Stomach (tissue), 9 donors: ENCODE data around the gene PPM1E. TPM values are rescaled to one million over a fixed set of nuclear protein-coding genes. Genes with fewer than 3 reads are reported as not detected.

Experiments
- DNase-seq, 2 donors: peaks; one replicate each; pipeline versions ENCODE4 v3.0.0 to v3.0.0-alpha.2; 2013 to 2019
- H3K27ac ChIP-seq, 5 donors: fragments of 200-600 bp in 4 of 5; sonication (generic) in 4 of 5; one replicate each; pipeline ENCODE4 v1.5.1; 2013 to 2019; ENCODE audit warnings: mild to moderate bottlenecking in 1 of 5, moderate library complexity in 1 of 5
- H3K27me3 ChIP-seq, 3 donors: fragments of 200-600 bp; sonication (generic); one replicate each; pipeline ENCODE4 v1.5.1; 2017 to 2019; ENCODE audit warnings: mixed run types in 1 of 3
- H3K36me3 ChIP-seq, 4 donors: fragments of 200-600 bp; sonication (generic); 1 replicate in 3 of 4; 2 replicates in 1 of 4; pipeline ENCODE4 v1.5.1; 2016 to 2019
- H3K4me1 ChIP-seq, 4 donors: fragments of 200-600 bp; sonication (generic); one replicate each; pipeline ENCODE4 v1.5.1; 2016 to 2019
- H3K4me3 ChIP-seq, 4 donors: fragments of 200-600 bp; sonication (generic) in 3 of 4; one replicate each; pipeline ENCODE4 v1.5.1; 2016 to 2019; ENCODE audit warnings: mild to moderate bottlenecking in 1 of 4
- H3K9me3 ChIP-seq, 4 donors: fragments of 200-600 bp; sonication (generic); one replicate each; pipeline ENCODE4 v1.5.1; 2016 to 2019
- EP300 ChIP-seq: sonication (generic); formaldehyde crosslinking; IDR thresholded peaks from one replicate; pipeline ENCODE4 v1.6.1; 2017; ENCODE audit warnings: antibody characterized with exemption
- POLR2A ChIP-seq, 4 donors: fragments of 450-650 bp; IDR thresholded peaks; one replicate each; pipeline ENCODE4 v1.6.1; 2016; ENCODE audit warnings: antibody characterized with exemption in 4 of 4, control low read depth in 2 of 4, mild to moderate bottlenecking in 1 of 4, moderate library complexity in 1 of 4
- POLR2AphosphoS5 ChIP-seq, 3 donors: sonication (generic); formaldehyde crosslinking; IDR thresholded peaks; one replicate each; pipeline ENCODE4 v1.6.1; 2016; ENCODE audit warnings: antibody characterized with exemption in 3 of 3
- WGBS, 5 donors: extraction: QIAGEN DNeasy Blood & Tissue Kit in 3 of 5; methylation state at CpG; one replicate each; pipeline versions ENCODE4 v1.1.5 to v1.1.7; 2013 to 2018; 5-methylcytosine and 5-hydroxymethylcytosine counted together
- intact Hi-C: fragments of 100-400 bp; cut with DNase I; formaldehyde crosslinking; loops from one replicate; pipeline ENCODE4 v1.15.1; 2023; ENCODE audit warnings: low total_unique reads
- polyA plus RNA-seq, 3 donors: library from polyadenylated mRNA; stranded (reverse); fragments of 200-250 nt; gene quantifications; one replicate each; pipeline ENCODE4 v1.2.3, GENCODE V29; 2013
- total RNA-seq, 5 donors: library from RNA; depleted of rRNA; stranded (reverse); fragments of >200 nt; gene quantifications; one replicate each; pipeline versions ENCODE4 v1.1.0 to v1.2.3, GENCODE V29; 2014 to 2016
- TF ChIP-seq, protein P1 (sequence below), 7 experiments: fragments of 450-650 bp in 4 of 7; fragments of 200-600 bp in 3 of 7; sonication (generic) in 3 of 7; IDR thresholded peaks; one replicate each; pipeline ENCODE4 v1.5.1; 2016 to 2019; ENCODE audit warnings: antibody characterized with exemption in 7 of 7, control low read depth in 2 of 7, mild to moderate bottlenecking in 1 of 7
- donor health status: healthy with polysubstance abuse.
- donor health status: Bipolar disorder and iron deficiency.
- donor health status: healthy.

Gene PPM1E
- total and polyA plus RNA-seq, 8 donors = 0.08 to 0.92 (median 0.15) TPM; not detected in 3

GRCh38 chr17:58965221-58965620 is 209.6 kb downstream of the PPM1E start:
- Histone ChIP-seq H3K4me1 (peaks cover 0 to 3% (median 0%) of the 10 kb centered on the region in 4 donors), H3K4me3 (no peak overlapping the region), H3K27ac (no peak overlapping the region), H3K27me3 (no peaks in the 10 kb centered on the region), H3K36me3 (no peaks in the 10 kb centered on the region), H3K9me3 (no peaks in the 10 kb centered on the region)
- DNase-seq = no peak
- intact Hi-C loops = no loop called here
- no peak for TF ChIP-seq POLR2AphosphoS5 (IDR thresholded peaks at IDR 0.05)
- no peak for TF ChIP-seq EP300
- TF ChIP-seq POLR2A (IDR thresholded peaks at IDR 0.05) = no peak
- TF ChIP-seq, protein P1, sequence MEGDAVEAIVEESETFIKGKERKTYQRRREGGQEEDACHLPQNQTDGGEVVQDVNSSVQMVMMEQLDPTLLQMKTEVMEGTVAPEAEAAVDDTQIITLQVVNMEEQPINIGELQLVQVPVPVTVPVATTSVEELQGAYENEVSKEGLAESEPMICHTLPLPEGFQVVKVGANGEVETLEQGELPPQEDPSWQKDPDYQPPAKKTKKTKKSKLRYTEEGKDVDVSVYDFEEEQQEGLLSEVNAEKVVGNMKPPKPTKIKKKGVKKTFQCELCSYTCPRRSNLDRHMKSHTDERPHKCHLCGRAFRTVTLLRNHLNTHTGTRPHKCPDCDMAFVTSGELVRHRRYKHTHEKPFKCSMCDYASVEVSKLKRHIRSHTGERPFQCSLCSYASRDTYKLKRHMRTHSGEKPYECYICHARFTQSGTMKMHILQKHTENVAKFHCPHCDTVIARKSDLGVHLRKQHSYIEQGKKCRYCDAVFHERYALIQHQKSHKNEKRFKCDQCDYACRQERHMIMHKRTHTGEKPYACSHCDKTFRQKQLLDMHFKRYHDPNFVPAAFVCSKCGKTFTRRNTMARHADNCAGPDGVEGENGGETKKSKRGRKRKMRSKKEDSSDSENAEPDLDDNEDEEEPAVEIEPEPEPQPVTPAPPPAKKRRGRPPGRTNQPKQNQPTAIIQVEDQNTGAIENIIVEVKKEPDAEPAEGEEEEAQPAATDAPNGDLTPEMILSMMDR (IDR thresholded peaks at IDR 0.05) = no peak
- 65 to 74% (median 68%) methylated on average over 3 of the region's 3 CpGs for WGBS, 5 donors

DNA sequence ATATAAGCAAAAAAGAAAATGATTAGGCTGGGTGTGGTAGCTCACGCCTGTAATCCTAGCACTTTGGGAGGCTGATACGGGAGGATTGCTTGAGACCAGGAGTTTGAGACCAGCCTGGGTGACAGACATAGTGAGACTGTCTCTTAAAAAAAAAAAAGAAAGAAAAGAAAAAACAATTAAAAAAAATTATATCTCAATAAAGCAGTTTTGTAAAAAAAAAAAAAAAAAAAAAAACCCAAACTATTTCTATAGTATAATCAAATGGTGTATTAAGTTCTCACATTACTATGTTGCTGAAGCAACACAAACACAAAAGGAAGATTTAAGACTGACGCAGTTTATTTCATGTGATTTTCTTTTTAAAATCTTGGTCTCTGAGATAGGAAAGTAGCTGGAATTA is 210.6 kb downstream of the PPM1E start:
- WGBS, 5 donors = 85 to 94% (median 90%) methylated on average over 3 of the region's 3 CpGs
- Histone ChIP-seq H3K9me3 (no peaks in the 10 kb centered on the region), H3K36me3 (no peaks in the 10 kb centered on the region), H3K4me3 (no peak overlapping the region), H3K4me1 (no peaks in the 10 kb centered on the region), H3K27ac (no peak overlapping the region), H3K27me3 (no peaks in the 10 kb centered on the region)
- intact Hi-C loops = no loop called here
- TF ChIP-seq, protein P1 (IDR thresholded peaks at IDR 0.05) = no peak
- TF ChIP-seq EP300 = no peak
- no peak for DNase-seq

DNA sequence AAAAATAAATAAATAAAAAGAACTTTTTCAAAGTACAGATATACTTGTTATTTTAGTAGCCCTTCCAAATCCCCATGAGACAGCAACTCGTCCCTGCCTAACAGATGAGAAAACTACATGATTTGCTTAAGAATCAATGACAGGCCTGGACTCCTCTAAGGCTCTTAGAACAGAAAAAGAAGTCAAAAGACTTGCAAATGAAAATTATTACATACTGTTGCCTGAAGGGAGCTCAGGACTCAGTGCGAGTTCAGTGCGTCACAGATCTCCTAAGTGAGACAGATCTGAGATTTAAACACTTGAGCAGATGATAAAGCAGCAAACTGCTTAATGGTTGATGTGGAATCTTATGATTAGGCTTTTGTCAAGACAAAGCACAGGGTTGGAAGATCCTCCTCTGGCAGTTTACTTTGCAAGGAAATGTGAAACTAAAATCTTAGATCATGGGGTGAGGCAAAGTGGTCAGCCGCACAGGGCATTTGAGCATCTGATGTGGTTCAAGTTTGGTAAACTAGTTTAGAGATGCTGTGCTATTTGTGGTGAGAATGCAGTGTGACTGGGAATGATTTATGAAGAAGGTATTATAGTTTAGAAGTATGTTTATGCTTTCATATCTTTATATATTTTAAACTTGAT is 212.9 kb downstream of the PPM1E start:
- H3K36me3 ChIP-seq = no peaks in the 10 kb centered on the region
- H3K27ac ChIP-seq = no peak overlapping the region
- H3K4me1 ChIP-seq = no peaks in the 10 kb centered on the region
- TF ChIP-seq POLR2AphosphoS5 (IDR thresholded peaks at IDR 0.05) (no peak), POLR2A (IDR thresholded peaks at IDR 0.05) (no peak), EP300 (no peak)
- TF ChIP-seq, protein P1 (IDR thresholded peaks at IDR 0.05) = no peak
- intact Hi-C loops = no loop called here
- no peak for DNase-seq
- 69 to 86% (median 79%) methylated on average over 4 of the region's 4 CpGs for WGBS, 5 donors
- H3K27me3 ChIP-seq = no peaks in the 10 kb centered on the region
- H3K9me3 ChIP-seq = no peaks in the 10 kb centered on the region
- H3K4me3 ChIP-seq = no peak overlapping the region

DNA sequence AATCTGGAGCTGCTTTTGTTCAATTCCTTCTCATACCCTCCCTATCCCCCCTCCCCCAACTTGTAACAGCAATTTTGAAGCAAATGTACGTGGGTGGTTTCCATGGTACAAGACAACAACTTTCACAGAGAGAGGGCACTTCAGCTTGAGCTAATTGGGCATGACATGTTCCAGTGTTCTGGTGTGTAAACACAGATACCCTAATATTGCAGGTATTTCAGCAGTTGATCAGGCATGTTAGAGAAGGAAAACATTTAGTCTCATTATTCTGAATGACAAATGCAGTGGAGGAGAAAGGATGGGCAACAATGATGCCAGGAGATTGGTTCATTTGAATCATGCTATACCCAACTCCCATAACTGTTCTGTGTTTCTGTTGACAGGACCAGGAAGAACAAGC is 213.5 kb downstream of the PPM1E start:
- no peaks in the 10 kb centered on the region for H3K4me1 ChIP-seq
- H3K36me3 ChIP-seq = no peaks in the 10 kb centered on the region
- intact Hi-C loops = no loop called here
- H3K4me3 ChIP-seq = no peak overlapping the region
- DNase-seq = peak in 1 of 2 donors; percentile 55
- TF ChIP-seq EP300 (no peak), POLR2AphosphoS5 (IDR thresholded peaks at IDR 0.05) (no peak), POLR2A (IDR thresholded peaks at IDR 0.05) (no peak)
- TF ChIP-seq, protein P1 (IDR thresholded peaks at IDR 0.05) = no peak
- no peaks in the 10 kb centered on the region for H3K9me3 ChIP-seq
- WGBS, 5 donors = 26 to 45% (median 41%) methylated on average over 1 of the region's 1 CpG
- no peaks in the 10 kb centered on the region for H3K27me3 ChIP-seq
- H3K27ac ChIP-seq = no peak overlapping the region
